HG03575 (cell line): ENCODE data around the gene PRKAG1.

Experiments used
- ATAC-seq: cut with Tn5 transposase; IDR thresholded peaks from one replicate; pipeline ENCODE4 v1.9.1; 2021; ENCODE audit not compliant: unreplicated experiment, insufficient number of reproducible peaks, low FRiP score; ENCODE audit errors: extremely low read depth

Gene PRKAG1

DNA sequence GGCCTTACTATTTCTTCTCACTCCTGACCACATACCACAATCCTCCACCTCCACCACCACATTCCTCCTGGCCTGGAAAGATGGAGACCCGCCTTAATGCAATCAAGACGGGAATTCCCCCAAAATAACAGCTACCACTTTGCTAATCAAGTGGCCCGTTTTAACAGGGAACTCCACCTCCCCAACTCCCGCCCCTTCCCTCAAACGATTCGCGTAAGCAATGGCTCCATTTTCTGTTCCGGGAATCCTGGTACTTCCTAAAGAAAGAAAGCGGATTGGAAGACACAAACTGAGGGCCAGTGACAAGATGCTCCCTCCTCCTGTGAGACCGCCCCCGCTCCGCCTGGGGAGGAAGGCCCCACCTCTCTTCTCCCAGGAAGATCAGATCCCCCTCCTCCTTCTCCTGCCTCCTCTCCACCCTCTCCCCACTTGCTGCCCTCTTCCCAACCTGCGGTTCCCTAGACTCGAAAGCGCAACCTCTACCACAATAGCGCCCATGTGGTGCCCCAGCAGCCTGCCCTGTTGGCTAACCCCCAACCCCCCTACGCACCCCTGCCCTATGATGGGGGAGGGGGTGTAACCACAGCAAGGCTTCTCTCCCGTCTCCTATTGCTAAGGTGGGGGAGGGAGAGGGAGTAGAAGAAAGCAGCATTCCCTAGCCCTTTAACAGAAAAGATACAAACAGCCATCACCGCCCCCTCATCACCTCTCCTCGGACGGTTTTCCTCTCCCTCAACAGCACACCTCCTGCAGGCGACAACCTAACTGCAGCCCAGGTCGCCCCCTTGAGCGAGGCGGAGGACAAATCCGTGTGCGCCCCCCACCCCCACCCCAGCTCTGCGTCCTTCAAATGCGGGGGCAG lies 62.1 kb downstream of the PRKAG1 start:
- ATAC-seq = no peak

DNA sequence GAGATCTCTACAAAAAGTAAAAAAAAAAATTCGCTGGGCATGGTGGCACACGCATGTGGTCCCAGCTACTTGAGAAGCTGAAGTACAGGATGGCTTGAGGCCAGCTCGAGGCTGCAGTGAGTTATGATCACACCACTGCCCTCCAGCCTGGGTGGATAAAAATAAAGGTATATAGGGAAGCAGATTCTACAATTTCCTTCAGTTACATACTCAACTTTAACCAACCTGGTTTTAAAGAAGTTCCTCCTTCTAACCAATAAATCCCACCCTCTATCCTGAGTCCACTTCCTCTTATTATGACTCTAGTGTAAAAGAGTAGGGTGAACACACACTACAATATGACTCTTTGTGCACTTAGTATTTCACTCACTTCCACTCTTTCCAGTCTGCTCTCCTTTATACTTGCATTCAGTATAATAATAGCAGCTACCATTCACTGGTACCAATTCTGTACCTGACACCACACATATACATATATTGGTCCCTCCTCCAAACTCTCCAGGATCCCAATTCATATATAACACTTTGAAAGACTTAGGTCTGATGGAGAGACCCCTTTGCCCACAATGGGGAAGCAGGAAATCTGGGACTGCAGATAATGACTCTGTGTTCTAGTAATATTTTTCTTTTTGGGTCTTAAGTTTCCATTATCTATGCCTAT lies 63.6 kb downstream of the PRKAG1 start:
- ATAC-seq = no peak

DNA sequence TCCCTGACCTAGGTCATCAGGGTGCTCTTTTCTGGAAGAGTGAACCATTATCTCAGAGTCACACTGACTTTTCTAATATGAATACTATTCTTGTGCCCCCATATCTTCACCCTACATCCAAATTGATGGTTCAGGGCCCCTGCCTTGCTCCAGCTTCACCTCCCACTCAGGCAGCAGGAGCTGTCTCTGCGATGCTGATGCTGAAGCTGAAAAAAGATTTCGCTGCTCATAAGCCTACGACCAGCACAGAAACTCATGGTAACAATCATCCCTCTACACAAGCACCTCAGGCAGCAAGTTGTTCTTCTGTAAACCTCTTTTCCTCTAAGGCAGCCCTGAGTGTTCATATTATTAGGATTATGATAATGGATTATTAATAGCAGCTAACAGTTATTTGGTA lies 64.5 kb downstream of the PRKAG1 start:
- no peak for ATAC-seq

DNA sequence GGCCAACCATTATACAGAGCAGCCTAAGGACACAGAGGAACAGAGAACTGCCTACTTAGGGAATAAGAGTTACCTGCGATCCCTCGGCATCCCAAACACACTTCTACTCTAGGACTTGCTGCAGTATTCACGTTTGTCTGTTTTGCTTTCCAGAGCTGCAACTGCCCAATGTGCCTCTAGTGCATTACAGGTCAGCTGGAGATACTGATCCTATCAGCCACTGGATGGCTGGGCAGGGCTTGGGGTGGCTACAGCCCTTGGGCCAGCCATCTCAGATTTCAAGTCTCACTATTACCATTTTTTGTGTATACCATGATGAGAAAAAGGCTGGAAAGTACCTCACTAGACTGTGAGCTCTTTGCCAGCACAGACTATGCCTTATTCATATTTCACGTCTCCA lies 65.9 kb downstream of the PRKAG1 start:
- ATAC-seq = no peak
